ENCODE measurements around the gene SLC22A7. TPM values are rescaled to one million over a fixed set of nuclear protein-coding genes. Genes with fewer than 3 reads are reported as not detected.

The SLC22A7 gene
- total and polyA plus RNA-seq, 4 donors: 0.20 to 2.2 (median 0.49) TPM

- WGBS (ENCODE audit: insufficient coverage): 90% methylated on average over 1 of the region's 2 CpGs
- no peak for DNase-seq (ENCODE audit: low read depth in 4 of 6, low spot score in 6 of 6)
- no peak overlapping the region for H3K4me3 ChIP-seq (ENCODE audit: low read depth, low read length)
- H3K27ac ChIP-seq (ENCODE audit: low read depth, low read length): no peak overlapping the region
- H3K27me3 ChIP-seq (ENCODE audit: control insufficient read depth, insufficient read depth, low read length): no peaks in the 10 kb centered on the region
- peaks cover 8% of the 10 kb centered on the region for H3K36me3 ChIP-seq (ENCODE audit: control insufficient read depth, insufficient read depth, low read length)
- H3K4me1 ChIP-seq (ENCODE audit: control insufficient read depth, insufficient read depth, low read length): peaks cover 14% of the 10 kb centered on the region
- no peaks in the 10 kb centered on the region for H3K9me3 ChIP-seq (ENCODE audit: control insufficient read depth, insufficient read depth, low read length)
Measured at GRCh38 chr6:43304882-43305281, 6.8 kb downstream of the SLC22A7 start.

GRCh38 chr6:43306086-43306485, 8.0 kb downstream of the SLC22A7 start:
- Histone ChIP-seq H3K36me3 (ENCODE audit: control insufficient read depth, insufficient read depth, low read length) (peaks cover 8% of the 10 kb centered on the region), H3K4me1 (ENCODE audit: control insufficient read depth, insufficient read depth, low read length) (peaks cover 14% of the 10 kb centered on the region), H3K27ac (ENCODE audit: low read depth, low read length) (no peak overlapping the region), H3K27me3 (ENCODE audit: control insufficient read depth, insufficient read depth, low read length) (no peaks in the 10 kb centered on the region), H3K4me3 (ENCODE audit: low read depth, low read length) (no peak overlapping the region), H3K9me3 (ENCODE audit: control insufficient read depth, insufficient read depth, low read length) (no peaks in the 10 kb centered on the region)
- 90% methylated on average over 2 of the region's 7 CpGs for WGBS (ENCODE audit: insufficient coverage)
- DNase-seq (ENCODE audit: low read depth in 4 of 6, low spot score in 6 of 6): no peak

- 71% methylated on average over 4 of the region's 5 CpGs for WGBS (ENCODE audit: insufficient coverage)
- peaks cover 14% of the 10 kb centered on the region for H3K4me1 ChIP-seq (ENCODE audit: control insufficient read depth, insufficient read depth, low read length)
- peaks cover 8% of the 10 kb centered on the region for H3K36me3 ChIP-seq (ENCODE audit: control insufficient read depth, insufficient read depth, low read length)
- no peaks in the 10 kb centered on the region for H3K9me3 ChIP-seq (ENCODE audit: control insufficient read depth, insufficient read depth, low read length)
- H3K4me3 ChIP-seq (ENCODE audit: low read depth, low read length): no peak overlapping the region
- H3K27me3 ChIP-seq (ENCODE audit: control insufficient read depth, insufficient read depth, low read length): no peaks in the 10 kb centered on the region
- no peak for DNase-seq (ENCODE audit: low read depth in 4 of 6, low spot score in 6 of 6)
- no peak overlapping the region for H3K27ac ChIP-seq (ENCODE audit: low read depth, low read length)
Measured at GRCh38 chr6:43307451-43308100, 9.5 kb downstream of the SLC22A7 start.

- H3K4me1 ChIP-seq (ENCODE audit: control insufficient read depth, insufficient read depth, low read length): peaks cover 14% of the 10 kb centered on the region
- H3K9me3 ChIP-seq (ENCODE audit: control insufficient read depth, insufficient read depth, low read length): no peaks in the 10 kb centered on the region
- peaks cover 10% of the 10 kb centered on the region for H3K36me3 ChIP-seq (ENCODE audit: control insufficient read depth, insufficient read depth, low read length)
- no peak within 1 kb of the TSS for H3K27ac ChIP-seq (ENCODE audit: low read depth, low read length)
- H3K27me3 ChIP-seq (ENCODE audit: control insufficient read depth, insufficient read depth, low read length): no peaks in the 10 kb centered on the region
- 8% methylated on average over 38 of the region's 39 CpGs for WGBS (ENCODE audit: insufficient coverage)
- DNase-seq (ENCODE audit: low read depth in 4 of 6, low spot score in 6 of 6): peak in 3 of 6 donors; percentile 15 to 83 (median 60)
- peak within 1 kb of the TSS; percentile 34 for H3K4me3 ChIP-seq (ENCODE audit: low read depth, low read length)
Measured at GRCh38 chr6:43308101-43308989, 10.3 kb downstream of the SLC22A7 start, which contains the start of gene CRIP3. Gene CRIP3 (minus strand): TSS chr6:43308826. CDS start chr6:43308792, 34 bp downstream.

GRCh38 chr6:43308990-43309477, 11.0 kb downstream of the SLC22A7 start:
- H3K9me3 ChIP-seq (ENCODE audit: control insufficient read depth, insufficient read depth, low read length): no peaks in the 10 kb centered on the region
- peaks cover 10% of the 10 kb centered on the region for H3K36me3 ChIP-seq (ENCODE audit: control insufficient read depth, insufficient read depth, low read length)
- H3K27ac ChIP-seq (ENCODE audit: low read depth, low read length): no peak overlapping the region
- H3K27me3 ChIP-seq (ENCODE audit: control insufficient read depth, insufficient read depth, low read length): no peaks in the 10 kb centered on the region
- DNase-seq (ENCODE audit: low read depth in 4 of 6, low spot score in 6 of 6): no peak
- H3K4me1 ChIP-seq (ENCODE audit: control insufficient read depth, insufficient read depth, low read length): peaks cover 14% of the 10 kb centered on the region
- WGBS (ENCODE audit: insufficient coverage): 51% methylated on average over 3 of the region's 9 CpGs
- peak overlapping the region; percentile 34 for H3K4me3 ChIP-seq (ENCODE audit: low read depth, low read length)

- no peak overlapping the region for H3K4me3 ChIP-seq (ENCODE audit: low read depth, low read length)
- no peaks in the 10 kb centered on the region for H3K9me3 ChIP-seq (ENCODE audit: control insufficient read depth, insufficient read depth, low read length)
- DNase-seq (ENCODE audit: low read depth in 4 of 6, low spot score in 6 of 6): no peak
- H3K27me3 ChIP-seq (ENCODE audit: control insufficient read depth, insufficient read depth, low read length): no peaks in the 10 kb centered on the region
- H3K36me3 ChIP-seq (ENCODE audit: control insufficient read depth, insufficient read depth, low read length): peaks cover 10% of the 10 kb centered on the region
- no peak overlapping the region for H3K27ac ChIP-seq (ENCODE audit: low read depth, low read length)
- no CpG with 5 or more reads among the region's 2 CpGs for WGBS (ENCODE audit: insufficient coverage)
- peaks cover 14% of the 10 kb centered on the region for H3K4me1 ChIP-seq (ENCODE audit: control insufficient read depth, insufficient read depth, low read length)
Measured at GRCh38 chr6:43310134-43310533, 12.1 kb downstream of the SLC22A7 start.

GRCh38 chr6:43310624-43311023, 12.6 kb downstream of the SLC22A7 start:
- H3K27ac ChIP-seq (ENCODE audit: low read depth, low read length): no peak overlapping the region
- H3K4me3 ChIP-seq (ENCODE audit: low read depth, low read length): no peak overlapping the region
- DNase-seq (ENCODE audit: low read depth in 4 of 6, low spot score in 6 of 6): no peak
- no peaks in the 10 kb centered on the region for H3K27me3 ChIP-seq (ENCODE audit: control insufficient read depth, insufficient read depth, low read length)
- peaks cover 14% of the 10 kb centered on the region for H3K4me1 ChIP-seq (ENCODE audit: control insufficient read depth, insufficient read depth, low read length)
- H3K36me3 ChIP-seq (ENCODE audit: control insufficient read depth, insufficient read depth, low read length): peaks cover 10% of the 10 kb centered on the region
- no peaks in the 10 kb centered on the region for H3K9me3 ChIP-seq (ENCODE audit: control insufficient read depth, insufficient read depth, low read length)

- no peak for DNase-seq (ENCODE audit: low read depth in 4 of 6, low spot score in 6 of 6)
- WGBS (ENCODE audit: insufficient coverage): 83% methylated on average over 1 of the region's 3 CpGs
Measured at GRCh38 chr6:43311666-43312065, 13.6 kb downstream of the SLC22A7 start.

GRCh38 chr6:43313813-43314212, 15.8 kb downstream of the SLC22A7 start:
- no peak for DNase-seq (ENCODE audit: low read depth in 4 of 6, low spot score in 6 of 6)
- H3K27ac ChIP-seq (ENCODE audit: low read depth, low read length): no peak overlapping the region
- WGBS (ENCODE audit: insufficient coverage): no CpG with 5 or more reads among the region's 1 CpG
- H3K4me3 ChIP-seq (ENCODE audit: low read depth, low read length): no peak overlapping the region
- no peaks in the 10 kb centered on the region for H3K27me3 ChIP-seq (ENCODE audit: control insufficient read depth, insufficient read depth, low read length)
- H3K9me3 ChIP-seq (ENCODE audit: control insufficient read depth, insufficient read depth, low read length): no peaks in the 10 kb centered on the region
- H3K36me3 ChIP-seq (ENCODE audit: control insufficient read depth, insufficient read depth, low read length): peaks cover 2% of the 10 kb centered on the region
- H3K4me1 ChIP-seq (ENCODE audit: control insufficient read depth, insufficient read depth, low read length): peaks cover 1% of the 10 kb centered on the region

More at GRCh38 chr6:43311666-43312065, 13.6 kb downstream of the SLC22A7 start:
- peaks cover 14% of the 10 kb centered on the region for H3K4me1 ChIP-seq (ENCODE audit: control insufficient read depth, insufficient read depth, low read length)
- H3K36me3 ChIP-seq (ENCODE audit: control insufficient read depth, insufficient read depth, low read length): peaks cover 10% of the 10 kb centered on the region
- no peak overlapping the region for H3K27ac ChIP-seq (ENCODE audit: low read depth, low read length)
- H3K4me3 ChIP-seq (ENCODE audit: low read depth, low read length): no peak overlapping the region
- H3K9me3 ChIP-seq (ENCODE audit: control insufficient read depth, insufficient read depth, low read length): no peaks in the 10 kb centered on the region
- H3K27me3 ChIP-seq (ENCODE audit: control insufficient read depth, insufficient read depth, low read length): no peaks in the 10 kb centered on the region

Data from spinal cord (tissue), 10 donors.